PC-3 (cell line): ENCODE results near the gene PSORS1C2. TPM values are rescaled to one million over a fixed set of nuclear protein-coding genes. Genes with fewer than 3 reads are reported as not detected.

ENCODE experiments used
- ATAC-seq: fragments of 200-7000 bp; cut with Tn5 transposase; 2 replicates; pipeline ENCODE4 v1.9.1; 2020; ENCODE audit warnings: mild to moderate bottlenecking, moderate library complexity
- BruUV-seq: library from RNA; stranded (reverse); fragments of 400-500 nt; replicated peaks from 2 replicates; lab custom pipeline; 2021; lab: Mats Ljungman, UMichigan
- CTCF ChIA-PET: fragments of 300-600 bp; sonication (Branson Sonifier 250); formaldehyde crosslinking; loops from one replicate; lab custom pipeline; 2022; ENCODE audit warnings: antibody characterized with exemption; lab: Charles Lee
- POLR2A ChIA-PET: fragments of 300-600 bp; sonication (Branson Sonifier 250); formaldehyde crosslinking; loops from one replicate; lab custom pipeline; 2022; ENCODE audit warnings: antibody characterized with exemption; ENCODE audit not compliant: unreplicated experiment; lab: Charles Lee
- DNase-seq: peaks from one replicate; pipeline ENCODE4 v3.0.0-alpha.2; 2015
- H2AFZ ChIP-seq: fragments of 300-600 bp; sonication (generic); 2 replicates; pipeline ENCODE4 v1.6.0; 2016; ENCODE audit warnings: antibody characterized with exemption, low read length
- H3F3A ChIP-seq: fragments of 300-600 bp; sonication (generic); one replicate; pipeline ENCODE4 v1.6.0; 2017; ENCODE audit warnings: antibody characterized with exemption, low read length, control low read depth, mild to moderate bottlenecking; ENCODE audit not compliant: unreplicated experiment
- H3K27ac ChIP-seq: fragments of 300-600 bp; sonication (generic); 2 replicates; pipeline ENCODE4 v1.5.1; 2016; ENCODE audit warnings: mild to moderate bottlenecking, low read length
- H3K27me3 ChIP-seq: fragments of 300-600 bp; sonication (generic); 2 replicates; pipeline ENCODE4 v1.6.1; 2016; ENCODE audit warnings: low read length, mixed read lengths
- H3K36me3 ChIP-seq: fragments of 300-600 bp; sonication (generic); 2 replicates; pipeline ENCODE4 v1.6.1; 2016; ENCODE audit warnings: low read depth, mixed run types, low read length, mixed read lengths
- H3K4me1 ChIP-seq: fragments of 300-600 bp; sonication (generic); 2 replicates; pipeline ENCODE4 v1.5.1; 2016; ENCODE audit warnings: low read length; ENCODE audit not compliant: insufficient read depth
- H3K4me2 ChIP-seq: fragments of 300-600 bp; sonication (generic); 2 replicates; pipeline ENCODE4 v1.6.0; 2016; ENCODE audit warnings: low read length
- H3K4me3 ChIP-seq: fragments of 300-600 bp; sonication (generic); 2 replicates; pipeline ENCODE4 v1.5.1; 2016; ENCODE audit warnings: mild to moderate bottlenecking, low read length, mixed read lengths
- H3K79me2 ChIP-seq: fragments of 300-600 bp; sonication (generic); 2 replicates; pipeline ENCODE4 v1.6.1; 2017; ENCODE audit warnings: low read length, mixed read lengths
- H3K9ac ChIP-seq: fragments of 300-600 bp; sonication (generic); 2 replicates; pipeline ENCODE4 v1.6.0; 2016; ENCODE audit warnings: mild to moderate bottlenecking, low read length
- H3K9me2 ChIP-seq: fragments of 300-600 bp; sonication (generic); replicated peaks from 2 replicates; pipeline ENCODE4 v1.6.1; 2016; ENCODE audit warnings: mixed run types, low read length, mixed read lengths
- H3K9me3 ChIP-seq: fragments of 300-600 bp; sonication (generic); 2 replicates; pipeline ENCODE4 v1.6.1; 2016; ENCODE audit warnings: low read length, mixed read lengths
- H4K20me1 ChIP-seq: fragments of 300-600 bp; sonication (generic); 2 replicates; pipeline ENCODE4 v1.6.1; 2016; ENCODE audit warnings: low read length, mixed read lengths
- EZH2 ChIP-seq: fragments of 300-600 bp; sonication (generic); IDR thresholded peaks from one replicate; pipeline ENCODE4 v1.6.1; 2017; ENCODE audit warnings: antibody characterized with exemption, mild to moderate bottlenecking, low read length; ENCODE audit not compliant: unreplicated experiment
- EZH2phosphoT487 ChIP-seq: fragments of 300-600 bp; sonication (generic); IDR thresholded peaks from 2 replicates; pipeline ENCODE4 v1.6.1; 2018; ENCODE audit warnings: mild to moderate bottlenecking, antibody characterized with exemption, low read length, borderline replicate concordance
- intact Hi-C: fragments of 100-400 bp; cut with micrococcal nuclease; formaldehyde crosslinking; loops from 2 replicates; pipeline ENCODE4 v1.9.0; 2023
- total RNA-seq: library from RNA; depleted of rRNA; stranded (reverse); fragments of >200 nt; gene quantifications from 2 replicates; pipeline ENCODE4 v1.2.3, GENCODE V29; 2014
- TF ChIP-seq, protein P1 (sequence below): fragments of 300-600 bp; sonication (generic); conservative IDR thresholded peaks from 2 replicates; pipeline ENCODE4 v1.5.1; 2017; ENCODE audit warnings: antibody characterized with exemption, low read depth, mild to moderate bottlenecking, low read length

PSORS1C2 gene
- total RNA-seq, 1 experiment from 2014 or later, result not detected

- H3K27me3 ChIP-seq, result no peaks in the 10 kb centered on the region
- H3K4me2 ChIP-seq, result no peak overlapping the region
- BruUV-seq, result no TSS peak
- no peaks in the 10 kb centered on the region for H3F3A ChIP-seq
- POLR2A ChIA-PET, result no interaction called here
- DNase-seq (no peak), ATAC-seq (no peak)
- TF ChIP-seq EZH2phosphoT487 (no peak), EZH2 (no peak)
- TF ChIP-seq, protein P1, sequence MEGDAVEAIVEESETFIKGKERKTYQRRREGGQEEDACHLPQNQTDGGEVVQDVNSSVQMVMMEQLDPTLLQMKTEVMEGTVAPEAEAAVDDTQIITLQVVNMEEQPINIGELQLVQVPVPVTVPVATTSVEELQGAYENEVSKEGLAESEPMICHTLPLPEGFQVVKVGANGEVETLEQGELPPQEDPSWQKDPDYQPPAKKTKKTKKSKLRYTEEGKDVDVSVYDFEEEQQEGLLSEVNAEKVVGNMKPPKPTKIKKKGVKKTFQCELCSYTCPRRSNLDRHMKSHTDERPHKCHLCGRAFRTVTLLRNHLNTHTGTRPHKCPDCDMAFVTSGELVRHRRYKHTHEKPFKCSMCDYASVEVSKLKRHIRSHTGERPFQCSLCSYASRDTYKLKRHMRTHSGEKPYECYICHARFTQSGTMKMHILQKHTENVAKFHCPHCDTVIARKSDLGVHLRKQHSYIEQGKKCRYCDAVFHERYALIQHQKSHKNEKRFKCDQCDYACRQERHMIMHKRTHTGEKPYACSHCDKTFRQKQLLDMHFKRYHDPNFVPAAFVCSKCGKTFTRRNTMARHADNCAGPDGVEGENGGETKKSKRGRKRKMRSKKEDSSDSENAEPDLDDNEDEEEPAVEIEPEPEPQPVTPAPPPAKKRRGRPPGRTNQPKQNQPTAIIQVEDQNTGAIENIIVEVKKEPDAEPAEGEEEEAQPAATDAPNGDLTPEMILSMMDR, result no peak
- no peaks in the 10 kb centered on the region for H3K36me3 ChIP-seq
- no peaks in the 10 kb centered on the region for H3K4me1 ChIP-seq
- H2AFZ ChIP-seq, result no peak overlapping the region
- H3K79me2 ChIP-seq, result no peaks in the 10 kb centered on the region
- H3K9ac ChIP-seq, result no peak overlapping the region
- no peaks in the 10 kb centered on the region for H3K9me2 ChIP-seq
- intact Hi-C loops, result no loop called here
- no peak overlapping the region for H3K4me3 ChIP-seq
- no peak overlapping the region for H3K27ac ChIP-seq
- H3K9me3 ChIP-seq, result no peaks in the 10 kb centered on the region
- no peaks in the 10 kb centered on the region for H4K20me1 ChIP-seq
- CTCF ChIA-PET, result no interaction called here
These were observed 40.1 kb upstream of the PSORS1C2 start for GRCh38 chr6:31179042-31179386.

DNA sequence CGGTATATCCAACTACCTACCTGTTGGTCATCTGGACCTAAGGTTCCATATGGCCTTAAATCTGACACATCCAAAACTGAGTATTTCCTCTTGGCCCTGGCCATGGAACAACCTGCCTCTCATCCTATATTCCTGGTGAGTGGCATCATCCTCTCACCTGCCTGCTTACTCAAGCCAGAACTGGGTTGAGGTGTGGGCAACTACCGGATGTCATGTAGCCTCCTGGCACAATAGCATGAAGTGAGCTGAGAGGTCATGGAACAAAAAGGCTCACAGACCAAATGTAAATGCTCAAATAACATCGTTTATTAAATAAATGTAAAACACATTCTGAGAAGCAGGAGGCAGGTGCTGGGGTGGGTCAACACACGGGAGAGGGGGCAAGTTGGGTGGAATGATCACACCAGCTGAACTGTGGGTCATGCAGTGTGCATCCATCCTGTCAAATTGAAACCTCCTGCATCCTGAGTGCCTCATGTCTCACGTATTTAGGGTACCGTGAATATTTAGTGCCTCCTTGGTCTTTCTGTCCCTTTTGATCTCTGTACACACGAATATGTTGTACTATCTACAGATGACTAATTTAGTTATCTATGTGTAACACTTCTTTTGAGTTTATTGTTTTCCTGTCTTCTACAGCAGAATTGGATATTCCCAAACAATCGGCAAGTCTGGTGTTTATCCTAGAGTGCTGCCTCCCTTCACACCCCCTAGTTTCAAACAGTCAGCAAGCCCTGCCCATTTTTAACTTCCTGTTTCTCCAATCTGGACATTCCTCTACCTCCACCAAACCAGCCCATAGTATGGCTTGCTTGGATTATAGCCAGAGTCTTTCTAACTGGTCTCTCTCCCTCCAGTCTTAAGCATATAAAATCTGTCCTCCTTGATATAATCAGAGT is 39.5 kb upstream of the PSORS1C2 start:
- intact Hi-C loops, result no loop called here
- no peaks in the 10 kb centered on the region for H3K36me3 ChIP-seq
- H3K9me2 ChIP-seq, result no peaks in the 10 kb centered on the region
- DNase-seq, result no peak
- H3K4me2 ChIP-seq, result no peak overlapping the region
- ChIA-PET CTCF (no interaction called here), POLR2A (no interaction called here)
- no TSS peak for BruUV-seq
- H3F3A ChIP-seq, result no peaks in the 10 kb centered on the region
- H3K27ac ChIP-seq, result no peak overlapping the region
- no peaks in the 10 kb centered on the region for H3K27me3 ChIP-seq
- no peaks in the 10 kb centered on the region for H3K79me2 ChIP-seq
- no peak for ATAC-seq
- TF ChIP-seq, protein P1, result no peak
- TF ChIP-seq EZH2phosphoT487 (no peak), EZH2 (no peak)
- H2AFZ ChIP-seq, result no peak overlapping the region
- no peak overlapping the region for H3K9ac ChIP-seq
- no peaks in the 10 kb centered on the region for H3K4me1 ChIP-seq
- no peaks in the 10 kb centered on the region for H4K20me1 ChIP-seq
- no peaks in the 10 kb centered on the region for H3K9me3 ChIP-seq
- H3K4me3 ChIP-seq, result no peak overlapping the region

DNA sequence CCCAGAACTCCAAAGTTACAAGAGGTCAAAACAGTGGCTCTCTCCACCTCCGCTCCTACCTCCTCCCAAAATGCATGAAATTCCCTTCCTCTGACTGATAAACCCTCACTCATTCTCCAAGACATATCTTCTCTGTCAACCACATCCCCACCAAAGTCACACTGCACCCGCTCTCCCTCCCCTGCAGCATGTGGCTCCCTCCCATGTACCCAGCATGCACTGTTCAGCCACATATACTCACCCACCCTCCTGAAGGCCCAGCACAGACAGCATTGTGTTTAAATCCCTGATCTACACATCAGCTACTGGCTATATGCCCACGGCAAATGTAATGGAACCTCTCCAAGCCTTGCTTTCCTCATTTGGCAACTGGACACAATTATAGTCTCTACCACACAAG is 37.1 kb upstream of the PSORS1C2 start:
- Histone ChIP-seq H3K9me3 (no peaks in the 10 kb centered on the region), H3K9me2 (no peaks in the 10 kb centered on the region), H4K20me1 (no peaks in the 10 kb centered on the region), H3K36me3 (no peaks in the 10 kb centered on the region), H3K4me3 (no peak overlapping the region), H3K27ac (no peak overlapping the region), H2AFZ (no peak overlapping the region), H3K27me3 (no peaks in the 10 kb centered on the region), H3K79me2 (no peaks in the 10 kb centered on the region), H3K4me2 (no peak overlapping the region), H3K4me1 (no peaks in the 10 kb centered on the region), H3K9ac (no peak overlapping the region), H3F3A (no peaks in the 10 kb centered on the region)
- intact Hi-C loops, result no loop called here
- ChIA-PET CTCF (no interaction called here), POLR2A (interaction anchor here (0.6 kb wide), 1 partner anchor 44 kb away, joined by 3 read pairs; no protein-coding TSS in a partner anchor)
- no peak for ATAC-seq
- TF ChIP-seq EZH2phosphoT487, result no peak
- no peak for TF ChIP-seq EZH2
- TF ChIP-seq, protein P1, result no peak
- BruUV-seq, result no TSS peak
- no peak for DNase-seq
